HG03558 (cell line): Measurements from ENCODE around the gene RARS1.

Source experiments
- ATAC-seq: cut with Tn5 transposase; IDR thresholded peaks from one replicate; pipeline ENCODE4 v1.9.1; 2021; ENCODE audit warnings: moderate number of reproducible peaks; ENCODE audit not compliant: unreplicated experiment; ENCODE audit errors: extremely low read depth

Gene RARS1

GRCh38 chr5:168550656-168551055 lies 64.4 kb downstream of the RARS1 start:
- no peak for ATAC-seq

- no peak for ATAC-seq
Observed at GRCh38 chr5:168552146-168552545, 65.9 kb downstream of the RARS1 start.

GRCh38 chr5:168553377-168554130 lies 67.3 kb downstream of the RARS1 start:
- ATAC-seq: no peak

- ATAC-seq: no peak
Observed at GRCh38 chr5:168557389-168557788, 71.1 kb downstream of the RARS1 start.

- ATAC-seq: no peak
Observed at GRCh38 chr5:168562279-168562678, 76.0 kb downstream of the RARS1 start.

- ATAC-seq: no peak
Observed at GRCh38 chr5:168563959-168564358, 77.7 kb downstream of the RARS1 start.

DNA sequence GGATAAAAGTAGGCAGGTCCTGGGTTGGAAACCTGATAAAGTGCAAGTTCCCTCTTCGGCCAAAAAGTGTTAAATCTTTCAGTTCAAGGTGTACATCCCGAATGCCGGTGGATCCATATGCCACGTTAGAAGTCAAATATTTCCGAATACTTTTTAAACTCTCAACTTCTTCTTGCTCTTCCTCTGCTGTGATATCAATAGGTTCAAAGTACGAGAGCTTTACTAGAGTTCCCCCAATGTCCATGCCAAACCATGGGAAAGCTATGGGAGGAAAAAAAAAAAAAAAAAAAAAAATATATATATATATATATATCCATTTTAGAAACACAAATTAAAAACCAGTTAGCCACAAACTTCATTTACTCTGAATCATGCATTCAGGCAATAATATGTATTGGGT lies 82.5 kb downstream of the RARS1 start:
- no peak for ATAC-seq
